Upper lobe of left lung (tissue), 4 donors: ENCODE results near the gene TMC3.

Experiments used
- CTCF ChIP-seq, 6 experiments: fragments of 450-650 bp in 4 of 6; fragments of 200-600 bp in 2 of 6; sonication (generic) in 2 of 6; IDR thresholded peaks; one replicate each; pipeline ENCODE4 v1.5.1; 2016 to 2019; ENCODE audit warnings: antibody characterized with exemption in 6 of 6
- EP300 ChIP-seq, 4 donors: sonication (generic); formaldehyde crosslinking; IDR thresholded peaks; one replicate each; pipeline ENCODE4 v1.5.1; 2017; ENCODE audit warnings: antibody characterized with exemption in 4 of 4, control low read depth in 2 of 4
- POLR2A ChIP-seq, 4 donors: fragments of 450-650 bp; IDR thresholded peaks; one replicate each; pipeline ENCODE4 v1.5.1; 2016 to 2017; ENCODE audit warnings: antibody characterized with exemption in 4 of 4, mild to moderate bottlenecking in 2 of 4
- POLR2AphosphoS5 ChIP-seq, 2 donors: sonication (generic); formaldehyde crosslinking; IDR thresholded peaks; one replicate each; pipeline ENCODE4 v1.5.1; 2017; ENCODE audit warnings: antibody characterized with exemption in 2 of 2

GRCh38 chr15:81373775-81374395 lies at the start of gene TMC3:
- no peak for TF ChIP-seq POLR2A (IDR thresholded peaks at IDR 0.05)
- TF ChIP-seq CTCF (IDR thresholded peaks at IDR 0.05): no peak
- TF ChIP-seq EP300 (IDR thresholded peaks at IDR 0.05): no peak
- TF ChIP-seq POLR2AphosphoS5 (IDR thresholded peaks at IDR 0.05): no peak
